Colonic mucosa (tissue), 4 donors: ENCODE data around the gene NECAB2. TPM values are rescaled to one million over a fixed set of nuclear protein-coding genes. Genes with fewer than 3 reads are reported as not detected.
"Not testable (repeated sequence)": the region's sequence is repeated elsewhere in the genome, so short reads cannot be mapped to it uniquely, and the experiment has no call there.

ENCODE experiments used
- DNase-seq: peaks from one replicate; pipeline ENCODE4 v3.0.0-alpha.2; 2020
- H3K27ac ChIP-seq: fragments of 200-600 bp; one replicate; pipeline ENCODE4 v1.8.0; 2021
- H3K27me3 ChIP-seq: fragments of 200-600 bp; one replicate; pipeline ENCODE4 v1.8.0; 2021
- H3K36me3 ChIP-seq: fragments of 200-600 bp; one replicate; pipeline ENCODE4 v1.8.0; 2021
- H3K4me1 ChIP-seq: fragments of 200-600 bp; one replicate; pipeline ENCODE4 v1.8.0; 2021; ENCODE audit warnings: mild to moderate bottlenecking
- H3K4me3 ChIP-seq: fragments of 200-600 bp; one replicate; pipeline ENCODE4 v1.8.0; 2021
- H3K9ac ChIP-seq, 2 donors: one replicate each; pipeline ENCODE4 v1.7.0; 2013; ENCODE audit warnings: control low read depth in 2 of 2, low read depth in 2 of 2, low read length in 2 of 2
- H3K9me3 ChIP-seq: fragments of 200-600 bp; one replicate; pipeline ENCODE4 v1.8.0; 2021
- intact Hi-C: fragments of 100-400 bp; cut with DNase I; formaldehyde crosslinking; loops from one replicate; pipeline ENCODE4 v1.14.1; 2022
- total RNA-seq, 2 donors: library from RNA; stranded (reverse); fragmentation: NEBNext Ultra II Directional in 1 of 2; extraction: Animal tissue kit (Norgen Biotek cat#: 25700) in 1 of 2; gene quantifications; one replicate each; pipeline ENCODE4 v1.2.1, GENCODE V29; 2021
- TF ChIP-seq, protein P1 (sequence below): fragments of 200-600 bp; IDR thresholded peaks from one replicate; pipeline ENCODE4 v1.8.0; 2022; ENCODE audit warnings: antibody characterized with exemption, mild to moderate bottlenecking
- donor health status: healthy.
- donor health status: DM: no; HTN: no; CAD: no.
- donor health status: DM: no; HTN: no; CAD: no.

Gene NECAB2
- total RNA-seq, 2 donors from 2014 or later, result 0.25 to 0.42 TPM

DNA sequence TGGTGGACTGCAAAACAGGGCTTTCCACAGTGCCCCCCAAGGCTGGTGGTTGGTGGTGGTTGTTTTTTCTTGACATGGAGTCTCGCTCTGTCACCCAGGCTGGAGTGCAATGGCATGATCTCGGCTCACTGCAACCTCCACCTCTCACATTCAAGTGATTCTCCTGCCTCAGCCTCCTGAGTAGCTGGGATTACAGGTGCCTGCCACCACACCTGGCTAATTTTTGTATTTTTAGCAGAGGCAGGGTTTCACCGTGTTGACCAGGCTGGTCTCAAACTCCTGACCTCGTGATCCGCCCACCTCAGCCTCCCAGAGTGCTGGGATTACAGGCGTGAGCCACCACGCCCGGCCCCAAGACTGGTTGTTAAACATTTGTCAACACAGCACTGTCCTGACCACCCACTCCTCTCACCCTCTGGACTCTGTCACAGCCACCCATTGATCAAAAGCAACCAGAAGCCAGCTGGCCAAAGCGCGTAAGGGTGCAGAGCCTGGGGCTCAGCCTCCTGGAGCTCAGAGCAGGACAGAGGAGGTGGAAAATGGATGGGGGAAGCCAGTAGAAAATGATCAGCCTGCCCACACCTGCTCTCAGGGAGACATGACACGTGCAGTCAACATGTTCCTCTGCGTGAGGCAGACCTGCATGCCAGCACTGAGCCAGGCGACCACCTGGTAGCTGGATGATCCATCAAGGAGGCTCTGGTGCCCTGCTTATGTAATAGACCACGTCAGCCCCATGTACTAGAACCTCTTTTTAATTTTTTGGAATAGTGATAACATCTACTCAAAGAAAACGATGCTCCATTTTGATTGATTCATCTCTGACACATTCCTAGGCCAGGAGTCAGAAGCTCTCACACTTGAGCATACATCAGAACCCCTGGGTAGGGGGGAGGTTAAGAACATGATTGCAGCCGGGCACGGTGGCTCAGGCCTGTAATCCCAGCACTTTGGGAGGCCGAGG is 29.8 kb upstream of the NECAB2 start:
- no peak overlapping the region for H3K9ac ChIP-seq
- no peaks in the 10 kb centered on the region for H3K27me3 ChIP-seq
- intact Hi-C loops, result no loop called here
- H3K27ac ChIP-seq, result no peak overlapping the region
- no peaks in the 10 kb centered on the region for H3K4me1 ChIP-seq
- H3K4me3 ChIP-seq, result no peak overlapping the region
- DNase-seq, result no peak
- H3K9me3 ChIP-seq, result no peaks in the 10 kb centered on the region
- H3K36me3 ChIP-seq, result no peaks in the 10 kb centered on the region
- TF ChIP-seq, protein P1, sequence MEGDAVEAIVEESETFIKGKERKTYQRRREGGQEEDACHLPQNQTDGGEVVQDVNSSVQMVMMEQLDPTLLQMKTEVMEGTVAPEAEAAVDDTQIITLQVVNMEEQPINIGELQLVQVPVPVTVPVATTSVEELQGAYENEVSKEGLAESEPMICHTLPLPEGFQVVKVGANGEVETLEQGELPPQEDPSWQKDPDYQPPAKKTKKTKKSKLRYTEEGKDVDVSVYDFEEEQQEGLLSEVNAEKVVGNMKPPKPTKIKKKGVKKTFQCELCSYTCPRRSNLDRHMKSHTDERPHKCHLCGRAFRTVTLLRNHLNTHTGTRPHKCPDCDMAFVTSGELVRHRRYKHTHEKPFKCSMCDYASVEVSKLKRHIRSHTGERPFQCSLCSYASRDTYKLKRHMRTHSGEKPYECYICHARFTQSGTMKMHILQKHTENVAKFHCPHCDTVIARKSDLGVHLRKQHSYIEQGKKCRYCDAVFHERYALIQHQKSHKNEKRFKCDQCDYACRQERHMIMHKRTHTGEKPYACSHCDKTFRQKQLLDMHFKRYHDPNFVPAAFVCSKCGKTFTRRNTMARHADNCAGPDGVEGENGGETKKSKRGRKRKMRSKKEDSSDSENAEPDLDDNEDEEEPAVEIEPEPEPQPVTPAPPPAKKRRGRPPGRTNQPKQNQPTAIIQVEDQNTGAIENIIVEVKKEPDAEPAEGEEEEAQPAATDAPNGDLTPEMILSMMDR, result no peak

DNA sequence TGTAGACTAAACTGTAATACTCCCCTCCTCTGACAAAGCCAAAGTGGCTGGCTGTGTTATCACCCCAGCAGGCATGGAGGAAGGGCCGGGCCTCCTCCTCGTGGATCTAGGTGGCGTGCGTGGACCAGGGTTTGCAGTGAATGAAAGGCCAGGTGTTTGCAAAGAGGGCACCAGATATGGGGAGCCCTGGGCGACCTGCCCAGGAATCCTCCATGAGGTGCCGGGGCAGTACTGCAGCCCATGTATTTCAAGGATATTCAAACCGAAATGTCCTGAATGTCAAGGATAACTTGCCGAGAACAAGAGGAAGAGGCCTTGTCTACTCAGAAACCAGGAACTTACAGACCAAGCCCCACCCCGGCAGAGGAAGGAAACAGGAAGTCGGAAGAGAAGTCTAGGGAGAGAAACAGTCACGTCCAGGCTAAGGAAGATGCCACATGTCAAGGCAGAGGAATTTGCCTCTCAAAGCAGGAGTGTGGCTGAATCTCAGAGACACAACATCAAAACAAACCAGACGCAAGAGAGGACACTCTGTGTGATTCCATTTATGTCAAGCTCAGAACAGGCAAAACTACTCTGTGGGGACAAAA is 28.7 kb upstream of the NECAB2 start:
- no peak overlapping the region for H3K4me3 ChIP-seq
- no peak overlapping the region for H3K27ac ChIP-seq
- no peak overlapping the region for H3K9ac ChIP-seq
- no peaks in the 10 kb centered on the region for H3K9me3 ChIP-seq
- no peak for DNase-seq
- H3K27me3 ChIP-seq, result no peaks in the 10 kb centered on the region
- no peaks in the 10 kb centered on the region for H3K4me1 ChIP-seq
- no peaks in the 10 kb centered on the region for H3K36me3 ChIP-seq
- intact Hi-C loops, result no loop called here
- TF ChIP-seq, protein P1, result no peak

DNA sequence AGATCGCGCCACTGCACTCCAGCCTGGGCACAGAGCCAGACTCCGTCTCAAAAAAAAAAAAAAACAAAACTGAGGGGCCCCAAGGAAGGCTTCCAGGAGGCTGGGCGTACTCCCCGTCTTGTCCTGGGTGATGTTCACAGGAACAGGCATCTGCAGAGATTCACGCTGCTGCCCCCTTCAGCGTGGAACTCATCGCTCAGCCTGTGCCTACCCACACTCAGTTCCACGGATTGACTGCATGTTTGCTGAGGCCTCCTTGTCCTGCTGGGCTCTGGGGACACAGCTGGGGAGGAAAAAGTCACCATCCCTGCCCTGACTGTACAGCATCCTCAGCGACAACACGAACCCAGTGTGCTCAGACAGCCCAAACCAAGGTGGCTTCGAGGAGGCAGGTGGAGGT is 27.9 kb upstream of the NECAB2 start:
- Histone ChIP-seq H3K27ac (no peak overlapping the region), H3K27me3 (no peaks in the 10 kb centered on the region), H3K9me3 (no peaks in the 10 kb centered on the region), H3K36me3 (no peaks in the 10 kb centered on the region), H3K9ac (no peak overlapping the region), H3K4me3 (no peak overlapping the region), H3K4me1 (no peaks in the 10 kb centered on the region)
- intact Hi-C loops, result no loop called here
- TF ChIP-seq, protein P1, result no peak
- no peak for DNase-seq

DNA sequence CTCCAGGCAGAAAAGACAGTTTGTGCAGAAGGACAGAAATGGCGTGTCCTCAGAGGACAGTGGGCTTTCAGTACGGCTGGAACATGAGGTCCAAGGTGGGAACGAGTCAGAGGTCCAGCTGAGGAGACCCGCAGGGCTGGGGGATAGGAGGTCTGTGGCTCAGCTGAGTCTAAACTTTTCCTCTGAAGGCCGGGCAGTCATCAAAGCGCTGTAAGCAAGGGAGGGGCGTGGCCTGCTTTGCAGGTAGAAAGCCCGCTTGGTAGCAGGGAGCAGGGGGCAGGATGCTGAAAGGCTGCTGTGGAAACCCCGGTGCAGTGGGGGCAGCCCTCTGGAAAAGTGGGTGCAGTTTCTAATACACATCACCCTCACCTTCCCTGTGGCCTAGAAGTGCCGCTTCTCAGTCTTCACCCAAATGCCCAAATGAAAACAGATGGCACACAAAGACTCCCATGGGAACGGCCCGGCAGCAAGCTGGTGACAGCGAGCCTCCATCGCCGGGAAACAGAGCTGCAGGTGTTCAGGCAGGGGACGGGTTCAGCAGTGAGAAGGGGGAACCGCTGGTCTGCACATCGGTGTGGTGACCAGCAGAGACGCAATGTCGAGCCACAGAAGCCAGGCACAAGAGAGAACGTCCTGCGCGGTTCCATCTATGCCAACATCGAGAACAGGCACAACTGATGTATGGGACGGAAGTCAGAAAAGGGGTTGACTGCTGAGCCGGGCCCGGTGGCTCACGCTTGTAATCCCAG is 27.2 kb upstream of the NECAB2 start:
- intact Hi-C loops, result no loop called here

DNA sequence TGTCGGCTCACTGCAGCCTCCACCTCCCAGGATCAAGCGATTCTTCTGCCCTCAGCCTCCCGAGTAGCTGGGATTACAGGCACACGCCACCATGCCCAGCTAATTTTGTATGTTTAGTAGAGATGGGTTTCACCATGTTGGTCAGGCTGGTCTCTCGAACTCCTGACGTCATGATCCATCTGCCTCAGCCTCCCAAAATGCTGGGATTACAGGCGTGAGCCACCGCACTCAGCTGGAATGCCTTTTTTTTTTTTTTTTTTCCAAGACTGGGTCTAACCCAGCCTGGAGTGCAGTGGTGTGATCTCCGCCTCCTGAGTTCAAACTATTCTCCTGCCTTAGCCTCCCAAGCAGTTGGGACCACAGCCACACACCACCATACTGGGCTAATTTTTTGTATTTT is 26.5 kb upstream of the NECAB2 start:
- H3K4me1 ChIP-seq, H3K9ac ChIP-seq, DNase-seq, H3K27me3 ChIP-seq, H3K4me3 ChIP-seq, intact Hi-C loops, H3K27ac ChIP-seq, H3K36me3 ChIP-seq, H3K9me3 ChIP-seq: not testable (repeated sequence)

More for the DNA sequence above, 27.2 kb upstream of the NECAB2 start:
- TF ChIP-seq, protein P1, result no peak
- Histone ChIP-seq H3K9me3 (no peaks in the 10 kb centered on the region), H3K9ac (no peak overlapping the region), H3K4me3 (no peak overlapping the region), H3K27ac (no peak overlapping the region), H3K36me3 (no peaks in the 10 kb centered on the region), H3K27me3 (no peaks in the 10 kb centered on the region), H3K4me1 (no peaks in the 10 kb centered on the region)
- DNase-seq, result no peak
